Astrocyte of the cerebellum (primary cell): ENCODE results near the gene MEGF10.

Experiments
- DNase-seq: peaks from one replicate; pipeline ENCODE4 v3.0.0-alpha.2; 2011; ENCODE audit warnings: low read depth
- H3K4me3 ChIP-seq: 2 replicates; pipeline ENCODE4 v1.5.1; 2011; ENCODE audit warnings: mild to moderate bottlenecking, low read depth, low read length, moderate library complexity
- CTCF ChIP-seq: IDR thresholded peaks from 2 replicates; pipeline ENCODE4 v1.5.1; 2012; ENCODE audit warnings: low read length, low read depth, moderate library complexity, mild to moderate bottlenecking; ENCODE audit errors: missing control alignments
- in situ Hi-C: cut with HindIII; loops from 2 replicates; pipeline ENCODE4 v1.10.0; 2017; ENCODE audit warnings: low sequenced_read_pairs

Gene MEGF10

GRCh38 chr5:127359502-127359901, 68.9 kb downstream of the MEGF10 start:
- no peak overlapping the region for H3K4me3 ChIP-seq
- in situ Hi-C loops: no loop called here
- no peak for TF ChIP-seq CTCF
- DNase-seq: no peak

GRCh38 chr5:127363403-127363802, 72.8 kb downstream of the MEGF10 start:
- no peak for DNase-seq
- TF ChIP-seq CTCF: no peak
- H3K4me3 ChIP-seq: no peak overlapping the region
- in situ Hi-C loops: no loop called here

- DNase-seq: no peak
- in situ Hi-C loops: no loop called here
- TF ChIP-seq CTCF: no peak
- no peak overlapping the region for H3K4me3 ChIP-seq
These were observed 76.4 kb downstream of the MEGF10 start for GRCh38 chr5:127367029-127367428.

- in situ Hi-C loops: no loop called here
- no peak overlapping the region for H3K4me3 ChIP-seq
- DNase-seq: no peak
- TF ChIP-seq CTCF: no peak
These were observed 77.4 kb downstream of the MEGF10 start for GRCh38 chr5:127367946-127368465.

- TF ChIP-seq CTCF: no peak
- no peak for DNase-seq
- H3K4me3 ChIP-seq: no peak overlapping the region
- in situ Hi-C loops: no loop called here
These were observed 79.2 kb downstream of the MEGF10 start for GRCh38 chr5:127369796-127370195.

- H3K4me3 ChIP-seq: no peak overlapping the region
- in situ Hi-C loops: no loop called here
- DNase-seq: no peak
- TF ChIP-seq CTCF: no peak
These were observed 80.0 kb downstream of the MEGF10 start for GRCh38 chr5:127370631-127371030.

GRCh38 chr5:127373858-127374491, 83.4 kb downstream of the MEGF10 start:
- DNase-seq: no peak
- in situ Hi-C loops: no loop called here
- H3K4me3 ChIP-seq: no peak overlapping the region
- TF ChIP-seq CTCF: peak; percentile 21
